ENCODE data around the gene PRRT1. TPM values are rescaled to one million over a fixed set of nuclear protein-coding genes. Genes with fewer than 3 reads are reported as not detected.

The PRRT1 gene
- total RNA-seq, 2 experiments from 2014 or later = 0.47 to 2.4 TPM

GRCh38 chr6:32158052-32158451, 6.3 kb upstream of the PRRT1 start:
- CTCF ChIA-PET (ENCODE audit: unreplicated experiment) = no interaction called here
- POLR2A ChIA-PET = no interaction called here
- Histone ChIP-seq H3K36me3 (ENCODE audit: insufficient read depth, low read length) (peaks cover 52% of the 10 kb centered on the region), H4K20me1 (ENCODE audit: insufficient read depth, low read length) (no peaks in the 10 kb centered on the region), H3K4me1 (ENCODE audit: insufficient read depth, low read length, poor library complexity, severe bottlenecking) (peaks cover 18% of the 10 kb centered on the region), H3K4me2 (ENCODE audit: low read length) (no peak overlapping the region), H2AFZ (ENCODE audit: low read length) (no peak overlapping the region), H3K9me3 (ENCODE audit: low read length) (no peaks in the 10 kb centered on the region), H3K9me2 (ENCODE audit: insufficient read depth, low read length) (no peaks in the 10 kb centered on the region), H3K27ac (ENCODE audit: low read depth, low read length, poor library complexity, severe bottlenecking) (no peak overlapping the region), H3K79me2 (ENCODE audit: insufficient read depth, low read depth, low read length) (no peaks in the 10 kb centered on the region; the same call in 1 of the 2 replicates), H3K4me3 (ENCODE audit: low read depth, low read length, poor library complexity, severe bottlenecking) (no peak overlapping the region)
- no TSS peak for BruUV-seq (replicated peaks)
- DNase-seq (ENCODE audit: low spot score) = no peak
- TF ChIP-seq CTCF (conservative IDR thresholded peaks at IDR 0.05; ENCODE audit: low read length) (no peak), EZH2phosphoT487 (IDR thresholded peaks at IDR 0.05; ENCODE audit: borderline replicate concordance, low read depth, low read length) (no peak)
- intact Hi-C loops (cut with micrococcal nuclease; ENCODE audit: unreplicated experiment) = no loop called here

DNA sequence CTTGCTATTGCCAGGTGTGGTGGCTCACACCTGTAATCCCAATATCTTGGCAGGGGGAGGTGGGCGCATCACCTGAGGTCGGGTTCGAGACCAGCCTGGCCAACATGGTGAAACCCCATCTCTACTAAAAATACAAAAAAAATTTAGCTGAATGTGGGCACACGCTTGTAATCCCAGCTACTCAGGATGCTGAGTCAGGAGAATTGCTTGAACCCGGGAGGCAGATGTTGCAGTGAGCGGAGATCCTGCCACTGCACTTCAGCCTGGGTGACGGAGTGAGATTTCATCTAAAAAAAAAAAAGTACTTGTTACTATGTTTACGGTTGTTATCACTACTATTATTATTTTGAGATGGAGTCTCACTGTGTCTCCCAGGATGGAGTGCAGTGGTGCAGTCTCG, 5.2 kb upstream of the PRRT1 start:
- Histone ChIP-seq H3K9me2 (ENCODE audit: insufficient read depth, low read length) (no peaks in the 10 kb centered on the region), H3K4me3 (ENCODE audit: low read depth, low read length, poor library complexity, severe bottlenecking) (no peak overlapping the region), H4K20me1 (ENCODE audit: insufficient read depth, low read length) (no peaks in the 10 kb centered on the region), H3K79me2 (ENCODE audit: insufficient read depth, low read depth, low read length) (no peaks in the 10 kb centered on the region; the same call in 1 of the 2 replicates), H3K27ac (ENCODE audit: low read depth, low read length, poor library complexity, severe bottlenecking) (no peak overlapping the region), H3K4me2 (ENCODE audit: low read length) (no peak overlapping the region), H2AFZ (ENCODE audit: low read length) (no peak overlapping the region), H3K36me3 (ENCODE audit: insufficient read depth, low read length) (peaks cover 40% of the 10 kb centered on the region), H3K9me3 (ENCODE audit: low read length) (no peaks in the 10 kb centered on the region), H3K4me1 (ENCODE audit: insufficient read depth, low read length, poor library complexity, severe bottlenecking) (peaks cover 23% of the 10 kb centered on the region)
- BruUV-seq (replicated peaks) = no TSS peak
- POLR2A ChIA-PET = no interaction called here
- no peak for DNase-seq (ENCODE audit: low spot score)
- CTCF ChIA-PET (ENCODE audit: unreplicated experiment) = no interaction called here
- TF ChIP-seq EZH2phosphoT487 (IDR thresholded peaks at IDR 0.05; ENCODE audit: borderline replicate concordance, low read depth, low read length) (no peak), CTCF (conservative IDR thresholded peaks at IDR 0.05; ENCODE audit: low read length) (no peak)
- intact Hi-C loops (cut with micrococcal nuclease; ENCODE audit: unreplicated experiment) = no loop called here

- CTCF ChIA-PET (ENCODE audit: unreplicated experiment) = interaction anchor here (1.1 kb wide), 1 partner anchor 27 kb away, joined by 7 read pairs; the partner anchor contains the start of gene ATF6B
- Histone ChIP-seq H2AFZ (ENCODE audit: low read length) (peak overlapping the region; percentile 55), H3K4me3 (ENCODE audit: low read depth, low read length, poor library complexity, severe bottlenecking) (peak overlapping the region; percentile 80), H3K4me1 (ENCODE audit: insufficient read depth, low read length, poor library complexity, severe bottlenecking) (peaks cover 23% of the 10 kb centered on the region), H3K4me2 (ENCODE audit: low read length) (peak overlapping the region; percentile 82), H3K79me2 (ENCODE audit: insufficient read depth, low read depth, low read length) (no peaks in the 10 kb centered on the region; the same call in 1 of the 2 replicates), H3K9me3 (ENCODE audit: low read length) (no peaks in the 10 kb centered on the region), H3K27ac (ENCODE audit: low read depth, low read length, poor library complexity, severe bottlenecking) (peak overlapping the region; percentile 62), H3K9me2 (ENCODE audit: insufficient read depth, low read length) (no peaks in the 10 kb centered on the region), H4K20me1 (ENCODE audit: insufficient read depth, low read length) (no peaks in the 10 kb centered on the region), H3K36me3 (ENCODE audit: insufficient read depth, low read length) (peaks cover 35% of the 10 kb centered on the region)
- intact Hi-C loops (cut with micrococcal nuclease; ENCODE audit: unreplicated experiment) = loop anchor here (1.0 to 2.0 kb wide), 6 partner anchors 22 to 70 kb away; partner anchors contain the start of genes AGPAT1, FKBPL and NOTCH4
- no peak for TF ChIP-seq EZH2phosphoT487 (IDR thresholded peaks at IDR 0.05; ENCODE audit: borderline replicate concordance, low read depth, low read length)
- TF ChIP-seq CTCF (conservative IDR thresholded peaks at IDR 0.05; ENCODE audit: low read length) = peak; percentile 75
- peak; percentile 92 for DNase-seq (ENCODE audit: low spot score)
- POLR2A ChIA-PET = interaction anchor here (0.7 kb wide), 1 partner anchor 22 kb away, joined by 4 read pairs; no protein-coding TSS in a partner anchor
- BruUV-seq (replicated peaks) = TSS peak; percentile 80
Measured at GRCh38 chr6:32154514-32155161, 2.9 kb upstream of the PRRT1 start.

Measured in OCI-LY7 (cell line).